ENCODE measurements around the gene ALOX12B. TPM values are rescaled to one million over a fixed set of nuclear protein-coding genes. Genes with fewer than 3 reads are reported as not detected.

The ALOX12B gene
- total RNA-seq, 1 donor from 2014 or later, result 1.7 TPM

- no peak for DNase-seq (ENCODE audit: low spot score)
- Mint-ChIP-seq H3K27ac (ENCODE audit: unreplicated experiment) (peak overlapping the region; percentile 94), H3K9me3 (ENCODE audit: unreplicated experiment) (no peaks in the 10 kb centered on the region), H3K4me3 (ENCODE audit: unreplicated experiment) (no peak overlapping the region), H3K36me3 (ENCODE audit: low read depth, unreplicated experiment) (peaks cover 4% of the 10 kb centered on the region), H3K27me3 (ENCODE audit: unreplicated experiment) (peaks cover 39% of the 10 kb centered on the region), H3K4me1 (ENCODE audit: unreplicated experiment) (peaks cover 42% of the 10 kb centered on the region)
- TF ChIP-seq, protein P1, sequence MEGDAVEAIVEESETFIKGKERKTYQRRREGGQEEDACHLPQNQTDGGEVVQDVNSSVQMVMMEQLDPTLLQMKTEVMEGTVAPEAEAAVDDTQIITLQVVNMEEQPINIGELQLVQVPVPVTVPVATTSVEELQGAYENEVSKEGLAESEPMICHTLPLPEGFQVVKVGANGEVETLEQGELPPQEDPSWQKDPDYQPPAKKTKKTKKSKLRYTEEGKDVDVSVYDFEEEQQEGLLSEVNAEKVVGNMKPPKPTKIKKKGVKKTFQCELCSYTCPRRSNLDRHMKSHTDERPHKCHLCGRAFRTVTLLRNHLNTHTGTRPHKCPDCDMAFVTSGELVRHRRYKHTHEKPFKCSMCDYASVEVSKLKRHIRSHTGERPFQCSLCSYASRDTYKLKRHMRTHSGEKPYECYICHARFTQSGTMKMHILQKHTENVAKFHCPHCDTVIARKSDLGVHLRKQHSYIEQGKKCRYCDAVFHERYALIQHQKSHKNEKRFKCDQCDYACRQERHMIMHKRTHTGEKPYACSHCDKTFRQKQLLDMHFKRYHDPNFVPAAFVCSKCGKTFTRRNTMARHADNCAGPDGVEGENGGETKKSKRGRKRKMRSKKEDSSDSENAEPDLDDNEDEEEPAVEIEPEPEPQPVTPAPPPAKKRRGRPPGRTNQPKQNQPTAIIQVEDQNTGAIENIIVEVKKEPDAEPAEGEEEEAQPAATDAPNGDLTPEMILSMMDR (IDR thresholded peaks at IDR 0.05; ENCODE audit: unreplicated experiment), result no peak
Measured at GRCh38 chr17:8075574-8076342, 11.8 kb downstream of the ALOX12B start.

GRCh38 chr17:8075081-8075480, 12.4 kb downstream of the ALOX12B start:
- DNase-seq (ENCODE audit: low spot score), result no peak
- H3K4me3 Mint-ChIP-seq (ENCODE audit: unreplicated experiment), result peak overlapping the region; percentile 47
- TF ChIP-seq, protein P1 (IDR thresholded peaks at IDR 0.05; ENCODE audit: unreplicated experiment), result no peak
- peaks cover 4% of the 10 kb centered on the region for H3K36me3 Mint-ChIP-seq (ENCODE audit: low read depth, unreplicated experiment)
- peaks cover 39% of the 10 kb centered on the region for H3K27me3 Mint-ChIP-seq (ENCODE audit: unreplicated experiment)
- no peaks in the 10 kb centered on the region for H3K9me3 Mint-ChIP-seq (ENCODE audit: unreplicated experiment)
- peaks cover 48% of the 10 kb centered on the region for H3K4me1 Mint-ChIP-seq (ENCODE audit: unreplicated experiment)
- H3K27ac Mint-ChIP-seq (ENCODE audit: unreplicated experiment), result peak overlapping the region; percentile 94

DNA sequence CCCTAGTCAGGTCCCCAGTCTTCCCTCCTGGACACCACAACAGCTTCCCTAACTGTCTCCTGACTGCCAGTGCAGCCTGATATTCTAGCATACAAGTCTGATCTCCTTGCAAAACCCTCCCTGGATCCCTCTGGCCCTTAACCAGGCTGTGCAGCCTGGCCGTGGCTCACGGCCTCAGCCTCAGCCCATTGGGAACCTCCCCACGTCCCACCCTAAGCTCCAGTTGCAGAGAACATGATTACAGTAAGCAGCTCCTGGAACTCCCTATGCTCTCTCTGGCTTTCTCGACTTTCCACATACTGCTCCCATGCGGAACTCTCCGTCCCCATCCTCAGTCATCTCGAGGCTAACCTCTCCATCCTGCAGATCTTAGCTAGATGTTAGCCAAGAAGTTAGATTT, 13.0 kb downstream of the ALOX12B start:
- DNase-seq (ENCODE audit: low spot score), result no peak
- Mint-ChIP-seq H3K27ac (ENCODE audit: unreplicated experiment) (peak overlapping the region; percentile 94), H3K4me3 (ENCODE audit: unreplicated experiment) (peak overlapping the region; percentile 47)

GRCh38 chr17:8073627-8074484, 13.7 kb downstream of the ALOX12B start:
- Mint-ChIP-seq H3K27me3 (ENCODE audit: unreplicated experiment) (peaks cover 41% of the 10 kb centered on the region), H3K4me1 (ENCODE audit: unreplicated experiment) (peaks cover 58% of the 10 kb centered on the region), H3K36me3 (ENCODE audit: low read depth, unreplicated experiment) (peaks cover 4% of the 10 kb centered on the region), H3K9me3 (ENCODE audit: unreplicated experiment) (no peaks in the 10 kb centered on the region), H3K27ac (ENCODE audit: unreplicated experiment) (peak overlapping the region; percentile 94), H3K4me3 (ENCODE audit: unreplicated experiment) (peak overlapping the region; percentile 82)
- TF ChIP-seq, protein P1 (IDR thresholded peaks at IDR 0.05; ENCODE audit: unreplicated experiment), result peak; percentile 76
- DNase-seq (ENCODE audit: low spot score), result peak; percentile 88

More for the DNA sequence above, 13.0 kb downstream of the ALOX12B start:
- Mint-ChIP-seq H3K27me3 (ENCODE audit: unreplicated experiment) (peaks cover 42% of the 10 kb centered on the region), H3K36me3 (ENCODE audit: low read depth, unreplicated experiment) (peaks cover 4% of the 10 kb centered on the region), H3K9me3 (ENCODE audit: unreplicated experiment) (no peaks in the 10 kb centered on the region), H3K4me1 (ENCODE audit: unreplicated experiment) (peaks cover 51% of the 10 kb centered on the region)
- TF ChIP-seq, protein P1 (IDR thresholded peaks at IDR 0.05; ENCODE audit: unreplicated experiment), result no peak

All from endothelial cell (in vitro differentiated cells).